Testis (tissue), 2 donors: ENCODE measurements around the gene NME9.

Source experiments
- CTCF ChIP-seq, 3 experiments: fragments of 450-650 bp in 2 of 3; fragments of 200-600 bp in 1 of 3; sonication (generic) in 1 of 3; IDR thresholded peaks; one replicate each; pipeline ENCODE4 v1.5.1; 2016 to 2019; ENCODE audit warnings: antibody characterized with exemption in 3 of 3, mild to moderate bottlenecking in 2 of 3, moderate library complexity in 1 of 3
- POLR2A ChIP-seq: fragments of 450-650 bp; IDR thresholded peaks from one replicate; pipeline ENCODE4 v1.6.1; 2017; ENCODE audit warnings: antibody characterized with exemption, mild to moderate bottlenecking, moderate library complexity

- TF ChIP-seq CTCF (IDR thresholded peaks at IDR 0.05) (no peak), POLR2A (no peak)
Observed at GRCh38 chr3:138284079-138284478, 45.6 kb downstream of the NME9 start.
